Keratinocyte (primary cell): ENCODE measurements around the gene PEMT. TPM values are rescaled to one million over a fixed set of nuclear protein-coding genes. Genes with fewer than 3 reads are reported as not detected.
A peak's percentile ranks its signal among the peaks of the same experiment; 100 is the strongest.

Experiments used
- DNase-seq: peaks from one replicate; pipeline ENCODE4 v3.0.0-alpha.2; 2011; ENCODE audit warnings: low read depth, missing footprints, low spot score
- FAIRE-seq: peaks from 2 replicates; lab custom pipeline; 2011; peaks lifted over from hg19 to GRCh38; lab: Jason Lieb, UNC
- H2AFZ ChIP-seq: 2 replicates; pipeline ENCODE4 v1.6.0; 2012; ENCODE audit warnings: low read length, control low read depth, inconsistent platforms; ENCODE audit not compliant: control insufficient read depth
- H3K27ac ChIP-seq: 2 replicates; pipeline ENCODE4 v1.5.1; 2011; ENCODE audit warnings: low read length; ENCODE audit not compliant: control insufficient read depth, insufficient read depth
- H3K27me3 ChIP-seq: 3 replicates; pipeline ENCODE4 v1.6.0; 2011; ENCODE audit warnings: low read length; ENCODE audit not compliant: control insufficient read depth, insufficient read depth; ENCODE audit errors: extremely low read depth
- H3K36me3 ChIP-seq, 2 experiments: 2 replicates in 1 of 2; 3 replicates in 1 of 2; pipeline ENCODE4 v1.5.1; 2011; ENCODE audit warnings: low read length in 2 of 2, mild to moderate bottlenecking in 1 of 2; ENCODE audit not compliant: control insufficient read depth in 2 of 2, insufficient read depth in 2 of 2; ENCODE audit errors: extremely low read depth in 1 of 2
- H3K4me1 ChIP-seq: 3 replicates; pipeline ENCODE4 v1.5.1; 2011; ENCODE audit warnings: low read length; ENCODE audit not compliant: control insufficient read depth, insufficient read depth; ENCODE audit errors: extremely low read depth
- H3K4me2 ChIP-seq: 3 replicates; pipeline ENCODE4 v1.6.0; 2011; ENCODE audit warnings: low read depth, low read length; ENCODE audit not compliant: control insufficient read depth, insufficient read depth; ENCODE audit errors: extremely low read depth
- H3K4me3 ChIP-seq, 3 experiments: fragments of 200-600 bp in 1 of 3; sonication (generic) in 1 of 3; 2 replicates in 2 of 3; 3 replicates in 1 of 3; pipeline ENCODE4 v1.5.1; 2011 to 2016; ENCODE audit warnings: low read length in 3 of 3, mild to moderate bottlenecking in 3 of 3, control low read depth in 2 of 3, inconsistent platforms in 1 of 3, low read depth in 1 of 3, mixed read lengths in 1 of 3, mixed run types in 1 of 3, moderate library complexity in 1 of 3; ENCODE audit not compliant: control insufficient read depth in 2 of 3, insufficient read depth in 2 of 3; ENCODE audit errors: extremely low read depth in 1 of 3
- H3K79me2 ChIP-seq: 2 replicates; pipeline ENCODE4 v1.6.0; 2012; ENCODE audit warnings: low read length; ENCODE audit not compliant: control insufficient read depth, insufficient read depth
- H3K9ac ChIP-seq: 3 replicates; pipeline ENCODE4 v1.6.0; 2011; ENCODE audit warnings: low read length; ENCODE audit not compliant: control insufficient read depth, insufficient read depth; ENCODE audit errors: extremely low read depth
- H3K9me1 ChIP-seq: 3 replicates; pipeline ENCODE4 v1.6.0; 2011; ENCODE audit warnings: low read length; ENCODE audit not compliant: control insufficient read depth, insufficient read depth; ENCODE audit errors: extremely low read depth
- H3K9me3 ChIP-seq: 2 replicates; pipeline ENCODE4 v1.5.1; 2012; ENCODE audit warnings: low read depth, low read length; ENCODE audit not compliant: control insufficient read depth
- H4K20me1 ChIP-seq: 3 replicates; pipeline ENCODE4 v1.6.0; 2011; ENCODE audit warnings: low read length; ENCODE audit not compliant: control insufficient read depth, insufficient read depth; ENCODE audit errors: extremely low read depth
- EZH2 ChIP-seq: IDR thresholded peaks from one replicate; pipeline ENCODE4 v1.6.1; 2012; ENCODE audit warnings: inconsistent platforms, mild to moderate bottlenecking, low read length, moderate library complexity
- dilution Hi-C: fragments of 300-500 bp; cut with MboI; formaldehyde crosslinking; loops from one replicate; pipeline ENCODE4 v1.7.0; 2020; ENCODE audit warnings: low sequenced_read_pairs; ENCODE audit not compliant: extremely low pct_ligation_motif_present
- polyA plus RNA-seq, 5 experiments: library from polyadenylated mRNA; depleted of rRNA in 3 of 5; stranded (reverse) in 3 of 5; stranded (forward) in 1 of 5; unstranded in 1 of 5; fragments of >200 nt; gene quantifications; 1 replicate in 1 of 5; 2 replicates in 3 of 5; 3 replicates in 1 of 5; pipeline versions ENCODE4 v1.2.1 to v1.2.3, GENCODE V29; 2011 to 2012; ENCODE audit warnings: missing spikeins in 2 of 5, low read depth in 1 of 5, low replicate concordance in 1 of 5
- TF ChIP-seq, protein P1 (sequence below), 3 experiments: IDR thresholded peaks in 1 of 3; conservative IDR thresholded peaks in 1 of 3; optimal IDR thresholded peaks in 1 of 3; 2 replicates in 2 of 3; 3 replicates in 1 of 3; pipeline versions ENCODE3 to v1.5.1; 2011; ENCODE audit warnings: low read length in 3 of 3, mild to moderate bottlenecking in 3 of 3, moderate library complexity in 2 of 3, control low read depth in 1 of 3, inconsistent platforms in 1 of 3; ENCODE audit not compliant: insufficient read depth in 2 of 3; ENCODE audit errors: extremely low read depth in 1 of 3

Gene PEMT
- polyA plus RNA-seq, 1 donor (not counting 4 experiments of a cell fraction or from before 2014, with no cell fraction given) = 17.7 TPM

DNA sequence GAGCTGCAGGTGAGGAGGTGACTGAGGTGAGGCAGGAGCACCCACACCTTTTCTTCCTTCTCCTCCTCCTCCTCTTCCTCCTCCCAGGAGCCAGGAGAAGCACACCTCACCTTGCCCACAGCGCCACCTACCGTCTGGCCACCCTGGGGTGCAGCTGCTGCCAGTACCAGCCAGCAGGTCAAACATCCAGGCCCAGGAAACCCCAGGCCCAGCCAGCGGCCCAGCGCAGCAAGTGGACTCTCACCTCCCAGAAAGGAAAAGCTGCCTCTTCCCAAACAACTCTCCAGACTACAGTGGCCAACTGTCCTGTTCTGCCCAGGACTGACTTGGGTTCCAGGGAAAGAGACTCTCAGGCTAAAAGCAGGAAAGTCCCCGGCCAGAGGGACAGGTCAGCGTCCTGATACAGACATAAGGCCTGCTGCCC lies 22.7 kb downstream of the PEMT start:
- Histone ChIP-seq H3K9me1 (no peaks in the 10 kb centered on the region), H3K9me3 (no peaks in the 10 kb centered on the region), H3K4me2 (no peak overlapping the region), H3K4me1 (no peaks in the 10 kb centered on the region), H3K4me3 (no peak overlapping the region), H3K27me3 (no peaks in the 10 kb centered on the region), H2AFZ (no peak overlapping the region), H4K20me1 (peaks cover 11% of the 10 kb centered on the region), H3K27ac (no peak overlapping the region), H3K36me3 (no peaks in the 10 kb centered on the region), H3K9ac (no peak overlapping the region), H3K79me2 (no peaks in the 10 kb centered on the region)
- dilution Hi-C loops = no loop called here
- TF ChIP-seq, protein P1, sequence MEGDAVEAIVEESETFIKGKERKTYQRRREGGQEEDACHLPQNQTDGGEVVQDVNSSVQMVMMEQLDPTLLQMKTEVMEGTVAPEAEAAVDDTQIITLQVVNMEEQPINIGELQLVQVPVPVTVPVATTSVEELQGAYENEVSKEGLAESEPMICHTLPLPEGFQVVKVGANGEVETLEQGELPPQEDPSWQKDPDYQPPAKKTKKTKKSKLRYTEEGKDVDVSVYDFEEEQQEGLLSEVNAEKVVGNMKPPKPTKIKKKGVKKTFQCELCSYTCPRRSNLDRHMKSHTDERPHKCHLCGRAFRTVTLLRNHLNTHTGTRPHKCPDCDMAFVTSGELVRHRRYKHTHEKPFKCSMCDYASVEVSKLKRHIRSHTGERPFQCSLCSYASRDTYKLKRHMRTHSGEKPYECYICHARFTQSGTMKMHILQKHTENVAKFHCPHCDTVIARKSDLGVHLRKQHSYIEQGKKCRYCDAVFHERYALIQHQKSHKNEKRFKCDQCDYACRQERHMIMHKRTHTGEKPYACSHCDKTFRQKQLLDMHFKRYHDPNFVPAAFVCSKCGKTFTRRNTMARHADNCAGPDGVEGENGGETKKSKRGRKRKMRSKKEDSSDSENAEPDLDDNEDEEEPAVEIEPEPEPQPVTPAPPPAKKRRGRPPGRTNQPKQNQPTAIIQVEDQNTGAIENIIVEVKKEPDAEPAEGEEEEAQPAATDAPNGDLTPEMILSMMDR (optimal IDR thresholded peaks at IDR 0.05 in 1 of 3, IDR thresholded peaks at IDR 0.05 in 1 of 3, conservative IDR thresholded peaks at IDR 0.05 in 1 of 3; ENCODE audit: extremely low read depth in 1 of 3, insufficient read depth in 2 of 3, low read length in 3 of 3) = peak; percentile 84 to 97 (median 97)
- TF ChIP-seq EZH2 = no peak
- DNase-seq (no peak), FAIRE-seq (peak; percentile 64)

DNA sequence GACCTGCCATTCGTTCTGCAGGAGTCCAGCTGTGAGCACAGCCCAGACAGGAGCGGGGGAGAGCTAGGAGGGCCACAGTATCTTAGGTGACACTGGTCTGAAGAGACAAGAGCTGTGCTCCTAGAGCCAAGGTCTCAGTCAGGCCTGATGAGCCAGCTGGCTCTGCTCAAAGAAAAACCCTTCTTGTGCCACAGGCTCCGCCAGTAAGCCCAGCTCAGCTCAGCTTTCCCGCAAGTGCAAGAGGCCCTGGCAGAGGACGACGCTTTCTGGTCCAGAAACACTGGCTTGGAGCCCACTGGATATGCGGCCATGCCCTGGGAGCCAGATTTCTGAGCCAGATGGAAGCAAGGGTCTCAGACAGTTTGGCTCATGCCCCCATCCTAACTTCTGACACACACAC lies 23.9 kb downstream of the PEMT start:
- dilution Hi-C loops = no loop called here
- Histone ChIP-seq H3K4me1 (no peaks in the 10 kb centered on the region), H3K79me2 (no peaks in the 10 kb centered on the region), H2AFZ (no peak overlapping the region), H3K4me3 (no peak overlapping the region), H3K4me2 (no peak overlapping the region), H3K9ac (no peak overlapping the region), H3K9me3 (no peaks in the 10 kb centered on the region), H3K27me3 (no peaks in the 10 kb centered on the region), H3K27ac (no peak overlapping the region), H3K9me1 (no peaks in the 10 kb centered on the region), H3K36me3 (no peaks in the 10 kb centered on the region), H4K20me1 (peaks cover 11% of the 10 kb centered on the region)
- DNase-seq (no peak), FAIRE-seq (no peak)
- TF ChIP-seq, protein P1 (optimal IDR thresholded peaks at IDR 0.05 in 1 of 3, IDR thresholded peaks at IDR 0.05 in 1 of 3, conservative IDR thresholded peaks at IDR 0.05 in 1 of 3; ENCODE audit: extremely low read depth in 1 of 3, insufficient read depth in 2 of 3, low read length in 3 of 3) = no peak
- TF ChIP-seq EZH2 = no peak
